ENCODE data around the gene SLC6A6.

SLC6A6 gene

GRCh38 chr3:14372587-14372986 lies 29.8 kb upstream of the SLC6A6 start:
- no peak for FAIRE-seq

- no peak for FAIRE-seq
These were observed 28.5 kb upstream of the SLC6A6 start for GRCh38 chr3:14373753-14374376.

- no peak for FAIRE-seq
These were observed 27.9 kb upstream of the SLC6A6 start for GRCh38 chr3:14374444-14374883.

GRCh38 chr3:14375192-14375591 lies 27.2 kb upstream of the SLC6A6 start:
- FAIRE-seq: no peak

- FAIRE-seq: no peak
These were observed 25.9 kb upstream of the SLC6A6 start for GRCh38 chr3:14376348-14377043.

DNA sequence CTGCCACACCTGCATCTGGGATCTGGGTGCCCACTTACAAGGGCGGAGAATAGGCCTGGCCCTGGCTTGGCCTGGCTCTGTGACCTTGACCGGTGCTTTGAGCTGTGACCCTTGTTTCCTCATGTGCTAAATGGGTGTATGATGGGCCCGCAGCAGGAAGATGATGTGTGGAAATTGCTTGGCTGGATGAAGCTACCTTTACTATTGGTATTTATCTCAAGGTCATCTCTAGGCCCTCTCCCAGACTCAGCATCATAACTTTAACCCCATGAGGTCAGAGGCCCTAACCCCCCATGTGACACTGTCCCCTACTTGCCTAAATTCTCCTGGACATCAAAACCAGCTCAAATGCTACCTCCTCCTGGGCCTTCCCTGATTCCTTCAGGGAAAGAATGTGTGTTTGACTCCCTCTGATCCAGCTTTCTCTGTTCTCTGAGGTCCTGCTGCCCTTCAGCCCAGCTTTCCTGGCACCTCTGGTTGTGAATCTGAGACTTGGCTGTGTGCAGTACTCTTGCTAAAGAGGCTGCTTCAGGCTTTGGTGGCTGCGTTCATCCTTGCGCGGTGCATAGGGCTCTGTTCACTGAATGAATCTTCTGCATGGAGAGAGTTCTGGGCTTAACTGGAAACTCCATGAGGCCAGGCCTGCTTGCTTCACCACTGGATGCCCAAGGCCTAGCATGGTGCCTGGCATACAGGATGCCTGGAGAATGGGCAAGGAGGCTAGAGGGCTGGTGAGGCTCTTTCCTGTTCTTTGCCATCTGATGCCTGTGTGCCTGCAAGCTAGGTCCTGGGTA lies 25.2 kb upstream of the SLC6A6 start:
- FAIRE-seq: no peak

- FAIRE-seq: no peak
These were observed 24.6 kb upstream of the SLC6A6 start for GRCh38 chr3:14377838-14378169.

DNA sequence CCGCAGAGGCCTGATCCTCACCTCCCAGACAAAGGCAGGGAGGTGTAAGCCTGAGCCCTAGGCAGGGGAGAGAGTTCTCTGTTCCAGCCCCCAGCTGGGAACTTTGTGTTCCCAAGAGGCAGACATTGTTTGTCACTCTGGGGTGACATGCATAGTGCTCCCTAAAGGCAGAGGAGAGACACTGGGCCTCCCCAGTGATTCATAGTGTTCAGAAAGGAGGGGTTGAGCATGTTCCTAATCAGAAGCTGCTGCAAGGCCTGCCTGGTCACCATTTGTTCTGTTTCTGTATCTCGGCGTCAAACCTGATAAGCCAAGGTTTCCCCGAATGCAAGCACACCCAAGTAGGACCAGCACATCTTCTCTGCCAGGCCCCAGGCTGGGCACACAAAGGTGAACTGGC lies 24.0 kb upstream of the SLC6A6 start:
- no peak for FAIRE-seq

DNA sequence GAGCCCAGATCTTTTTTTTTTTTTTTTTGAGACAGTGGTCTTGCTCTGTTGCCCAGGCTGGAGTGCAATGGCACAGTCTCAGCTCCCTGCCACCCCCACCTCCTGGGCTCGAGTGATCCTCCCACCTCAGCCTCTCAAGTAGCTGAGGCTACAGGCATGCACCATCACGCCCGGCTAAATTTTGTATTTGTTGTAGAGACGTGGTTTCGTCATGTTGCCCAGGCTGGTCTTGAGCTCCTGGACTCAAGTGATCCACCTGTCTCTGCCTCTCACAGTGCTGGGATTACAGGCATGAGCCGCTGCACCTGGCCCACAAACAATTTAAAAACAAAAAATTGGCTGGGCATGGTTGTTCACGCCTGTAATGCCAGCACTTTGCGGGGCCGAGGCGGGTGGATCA lies 22.6 kb upstream of the SLC6A6 start:
- FAIRE-seq: no peak

DNA sequence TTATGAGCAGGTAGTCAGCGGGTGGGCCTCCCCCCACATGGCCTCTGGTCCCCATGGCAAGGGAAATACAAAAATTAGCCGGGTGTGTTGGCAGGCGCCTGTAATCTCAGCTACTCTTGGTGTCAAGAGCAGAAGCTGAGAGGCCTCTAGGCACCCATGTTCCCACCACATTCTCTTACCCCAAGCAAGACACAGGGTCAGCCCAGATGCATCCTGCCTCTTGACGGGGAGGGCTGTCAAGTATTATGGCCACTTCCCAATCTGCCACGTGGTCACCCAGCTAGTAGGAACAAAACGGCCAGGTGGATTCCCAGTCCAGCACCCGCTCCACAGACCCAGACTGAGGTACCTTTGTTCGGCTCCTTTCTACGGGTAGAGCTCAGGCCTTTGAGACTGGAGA lies 16.2 kb upstream of the SLC6A6 start:
- no peak for FAIRE-seq

DNA sequence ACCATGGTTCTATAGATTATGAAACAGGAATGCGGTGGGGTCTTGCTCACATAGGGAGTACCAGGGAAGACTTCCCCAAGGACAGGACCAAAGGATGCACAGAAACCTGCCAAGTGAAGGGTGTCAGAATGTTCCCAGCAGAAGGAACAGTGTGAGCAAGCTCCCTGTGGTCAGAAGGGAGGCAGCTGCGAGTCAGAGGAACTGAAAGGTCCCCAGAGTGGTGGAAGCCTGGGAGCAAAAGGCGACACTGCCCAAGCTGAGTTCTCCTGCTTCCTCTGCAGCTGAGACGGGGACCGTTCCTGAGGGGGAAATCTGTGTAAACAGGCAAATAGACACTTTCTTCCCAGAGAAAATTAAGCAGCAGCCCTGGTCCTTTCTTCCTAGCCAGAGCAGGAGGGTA lies 14.2 kb upstream of the SLC6A6 start:
- no peak for FAIRE-seq

DNA sequence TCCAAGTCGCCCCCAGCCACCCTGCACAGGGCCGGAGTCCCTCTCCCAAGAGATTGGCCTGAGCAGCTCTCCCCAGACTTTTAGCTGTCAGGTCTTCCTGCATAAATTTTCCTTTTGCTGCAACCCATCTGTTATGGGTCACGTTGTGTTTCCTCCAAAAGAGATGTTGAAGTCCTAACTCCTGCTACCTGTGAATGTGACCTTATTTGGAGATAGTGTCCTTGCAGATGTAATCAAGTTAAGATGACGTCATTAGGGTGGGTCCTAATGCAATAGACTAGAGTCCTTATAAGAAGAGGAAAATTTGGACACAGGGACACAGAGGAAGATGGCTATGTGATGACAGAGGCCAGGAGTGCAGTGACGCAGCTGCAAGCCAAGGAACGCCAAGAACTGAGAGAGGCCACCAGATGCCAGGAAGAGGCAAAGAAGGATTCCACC lies 13.2 kb upstream of the SLC6A6 start:
- no peak for FAIRE-seq

DNA sequence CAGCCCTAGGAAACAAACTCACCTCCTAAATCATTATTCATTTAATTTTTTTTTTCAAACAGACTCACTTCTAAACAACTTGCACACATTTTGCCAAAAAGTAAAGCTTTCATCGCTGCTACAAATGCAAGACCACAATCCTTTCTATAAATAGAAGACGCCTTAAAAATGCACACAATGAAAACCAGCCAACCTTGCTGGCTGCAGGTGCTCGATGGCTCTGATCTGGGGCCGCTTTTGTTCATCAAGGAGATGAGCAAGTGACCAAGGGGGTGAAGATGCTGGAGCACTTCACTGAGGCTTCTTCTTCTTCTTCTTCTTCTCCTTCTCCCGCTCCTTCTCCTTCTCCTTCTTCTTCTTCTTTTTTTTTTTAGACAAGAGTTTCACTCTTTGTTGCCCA lies 12.7 kb upstream of the SLC6A6 start:
- FAIRE-seq: no peak

- no peak for FAIRE-seq
These were observed 11.4 kb upstream of the SLC6A6 start for GRCh38 chr3:14391033-14391432.

- FAIRE-seq: no peak
These were observed 10.2 kb upstream of the SLC6A6 start for GRCh38 chr3:14392231-14392630.

DNA sequence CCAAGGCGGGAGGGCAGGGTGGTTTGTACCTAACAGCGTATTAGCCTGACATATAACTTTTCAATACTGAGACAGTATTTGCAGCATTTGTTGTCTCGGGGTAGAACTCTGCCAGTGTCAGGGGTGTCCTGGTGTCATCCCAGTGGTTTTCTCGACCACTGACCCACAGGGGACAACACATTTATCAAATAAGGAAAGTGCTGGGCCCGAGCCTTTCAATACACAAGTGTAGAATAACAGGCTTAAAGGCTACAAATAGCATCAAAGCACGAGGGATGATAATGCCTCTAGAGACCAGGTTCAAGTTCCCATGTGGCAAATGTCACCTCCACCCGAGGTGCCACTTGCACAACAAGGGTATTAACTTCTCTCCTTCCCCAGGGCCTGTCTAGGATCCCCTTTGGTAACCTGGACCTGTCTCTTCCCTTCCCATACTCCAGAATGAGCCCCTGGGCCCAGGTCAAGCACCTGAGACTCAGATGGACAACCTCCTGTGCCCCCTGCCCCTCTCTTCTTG lies 9.5 kb upstream of the SLC6A6 start:
- FAIRE-seq: no peak

DNA sequence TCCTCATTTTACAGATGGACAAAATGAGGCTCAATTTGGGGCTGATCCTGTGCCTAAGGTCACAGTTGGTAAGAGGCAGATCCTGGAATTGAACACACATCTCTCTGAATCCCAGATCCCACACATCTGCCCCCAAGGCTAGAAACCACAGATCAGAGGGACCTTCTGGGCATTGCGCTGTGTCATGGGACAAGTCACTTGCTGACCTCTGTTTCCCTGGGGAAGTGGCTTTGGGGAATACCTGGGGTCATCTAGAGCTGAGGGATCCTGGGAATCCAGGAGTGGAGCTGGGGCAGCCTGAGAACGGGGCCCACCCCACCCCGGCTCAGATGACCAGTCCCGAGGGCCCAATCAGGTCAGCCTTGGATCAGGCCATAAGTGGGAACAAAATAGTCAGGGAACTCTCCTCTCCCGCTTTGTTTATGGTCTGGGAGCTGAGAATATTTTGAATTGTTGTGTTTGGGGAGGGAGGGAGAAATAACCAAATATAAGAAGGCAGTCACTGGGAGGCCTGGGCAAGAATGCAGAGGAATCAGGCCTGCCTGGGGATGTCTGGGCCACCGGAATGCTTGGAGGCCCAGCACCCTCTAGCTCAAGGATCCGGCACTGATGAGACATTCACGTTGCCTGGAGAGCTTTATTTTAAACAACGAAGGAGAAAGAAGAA lies 8.8 kb upstream of the SLC6A6 start:
- no peak for FAIRE-seq

DNA sequence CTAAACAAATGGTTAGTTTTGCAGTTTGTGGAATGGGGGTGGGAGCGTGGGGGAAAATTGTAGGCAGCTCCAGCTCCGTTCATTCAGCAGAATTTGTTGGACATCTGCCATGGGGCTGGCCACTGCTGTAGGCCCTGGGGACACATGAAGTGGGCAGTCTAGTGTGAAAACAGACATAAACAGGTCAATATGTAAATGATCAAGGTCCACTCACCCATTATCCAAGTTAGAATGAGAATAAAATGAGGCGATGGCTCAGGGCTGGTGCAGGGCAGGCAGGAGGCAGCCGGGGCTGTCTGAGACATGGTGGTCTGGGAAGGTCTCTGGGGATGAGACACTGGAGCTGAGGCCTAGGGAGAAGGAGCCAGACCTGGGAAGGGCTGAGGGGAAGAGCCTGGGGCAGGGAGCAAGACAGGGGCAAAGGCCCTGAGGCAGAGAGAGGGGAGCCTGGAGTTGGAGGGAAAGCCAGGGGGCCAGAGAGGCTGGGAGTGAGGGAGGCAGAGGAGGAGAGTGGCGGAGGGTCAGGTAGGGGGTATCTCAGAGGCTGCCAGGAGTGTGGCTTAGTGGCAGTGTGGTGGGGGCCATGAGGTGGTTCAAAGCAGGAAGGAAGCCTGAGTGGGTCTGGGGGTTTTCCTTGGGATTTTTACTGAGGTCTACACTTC lies 6.2 kb upstream of the SLC6A6 start:
- FAIRE-seq: no peak

DNA sequence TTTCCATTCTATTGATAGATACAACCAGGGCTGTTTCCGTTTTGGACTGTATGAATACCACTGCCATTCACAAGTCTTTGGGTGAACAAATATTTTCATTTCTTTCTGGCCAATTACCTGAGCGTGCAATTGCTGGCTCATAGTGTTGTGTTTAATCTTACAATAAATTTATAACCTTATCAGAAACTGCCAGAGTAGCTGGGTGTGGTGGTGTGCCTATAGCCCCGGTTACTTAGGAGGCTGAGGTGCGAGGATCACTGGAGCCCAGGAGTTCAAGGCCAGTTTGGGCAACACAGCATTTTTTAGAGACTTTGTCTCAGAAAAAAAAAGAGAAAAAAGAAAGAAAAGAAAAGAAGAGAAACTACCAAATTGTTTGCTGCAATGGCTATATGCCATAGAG lies 5.4 kb upstream of the SLC6A6 start:
- no peak for FAIRE-seq

- FAIRE-seq: no peak
These were observed 4.9 kb upstream of the SLC6A6 start for GRCh38 chr3:14397531-14397930.

DNA sequence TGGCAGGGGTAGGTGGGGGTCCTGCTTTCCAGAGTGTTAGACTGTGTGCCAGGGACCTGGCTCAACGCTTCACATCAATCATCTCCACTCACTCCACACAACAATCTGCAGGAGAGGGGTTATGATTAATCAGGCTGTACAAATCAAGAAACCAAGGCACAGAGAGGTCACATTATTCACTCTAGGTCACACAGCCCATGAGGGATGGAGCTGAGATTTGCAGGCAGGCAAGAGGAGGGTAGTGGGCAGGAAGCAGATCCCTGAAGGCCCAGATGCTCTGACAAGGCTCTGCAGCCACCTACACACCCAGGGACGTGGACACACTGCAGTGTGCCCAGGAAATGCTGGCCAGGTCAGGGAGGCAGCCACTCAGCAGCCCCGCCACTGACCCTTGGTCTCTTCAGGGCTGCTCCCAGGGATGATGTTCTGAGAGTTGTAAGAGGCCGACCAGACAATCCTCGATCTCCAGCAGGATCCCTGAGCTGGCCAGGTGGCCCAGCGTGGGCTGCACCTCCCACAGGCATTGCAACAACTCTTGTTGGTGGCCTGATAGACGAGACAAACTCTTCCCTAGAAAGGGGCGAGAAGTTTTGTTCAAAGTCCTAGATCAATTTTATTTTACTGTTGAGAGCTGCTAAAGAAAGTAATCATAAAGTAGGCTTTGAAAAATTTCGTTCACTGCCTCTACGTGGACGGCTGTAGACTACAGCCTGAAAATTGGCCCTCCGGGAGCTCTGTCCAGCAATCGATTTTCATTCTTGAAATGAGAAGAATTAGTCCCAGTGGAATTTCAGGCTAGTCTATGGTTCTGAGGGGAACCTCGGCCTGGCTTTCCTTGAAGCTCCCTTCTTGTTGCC lies 4.2 kb upstream of the SLC6A6 start:
- no peak for FAIRE-seq

- FAIRE-seq: no peak
These were observed 3.7 kb upstream of the SLC6A6 start for GRCh38 chr3:14398797-14399106.
